HepG2 (cell line): ENCODE results near the gene RAB35. TPM values are rescaled to one million over a fixed set of nuclear protein-coding genes. Genes with fewer than 3 reads are reported as not detected.

Experiments
- ATAC-seq: fragments of 200-7000 bp; cut with Tn5 transposase; 3 replicates; pipeline ENCODE4 v1.9.1; 2020; ENCODE audit warnings: mild to moderate bottlenecking, moderate library complexity
- BruUV-seq: library from RNA; stranded (reverse); fragments of 400-500 nt; replicated peaks from 2 replicates; lab custom pipeline; 2021; lab: Mats Ljungman, UMichigan
- CTCF ChIA-PET: fragments of 300-600 bp; formaldehyde crosslinking; extraction: SDS; loops from one replicate; lab custom pipeline; 2021; ENCODE audit warnings: low total read pairs, inconsistent platforms, low intra/inter-chr PET ratio; lab: Yijun Ruan, JAX
- POLR2A ChIA-PET: fragments of 350-600 bp; sonication (Branson Sonifier 250); formaldehyde crosslinking; loops from one replicate; lab custom pipeline; 2020; ENCODE audit warnings: antibody characterized with exemption, inconsistent platforms; lab: Yijun Ruan, JAX
- DNase-seq: peaks from one replicate; pipeline ENCODE4 v3.0.0-alpha.2; 2015; ENCODE audit warnings: low spot score
- FAIRE-seq: peaks from 3 replicates; lab custom pipeline; 2011; peaks lifted over from hg19 to GRCh38; lab: Jason Lieb, UNC
- H2AFZ ChIP-seq: one replicate; pipeline ENCODE4 v1.6.1; 2011; ENCODE audit warnings: low read length, inconsistent platforms
- H3K27ac ChIP-seq: fragments of 300-600 bp; 3 replicates; pipeline ENCODE4 v1.8.0; 2011; ENCODE audit warnings: mixed run types, mild to moderate bottlenecking, mixed read lengths, low read length, inconsistent platforms; ENCODE audit not compliant: insufficient read depth; ENCODE audit errors: extremely low read length
- H3K27me3 ChIP-seq, 2 experiments: fragments of 200-600 bp in 1 of 2; 2 replicates in 1 of 2; 3 replicates in 1 of 2; pipeline versions ENCODE4 v1.6.0 to v1.8.0; 2011; ENCODE audit warnings: low read length in 2 of 2, mild to moderate bottlenecking in 2 of 2, moderate library complexity in 2 of 2, inconsistent platforms in 1 of 2; ENCODE audit not compliant: insufficient read depth in 2 of 2, control insufficient read depth in 1 of 2
- H3K36me3 ChIP-seq, 2 experiments: fragments of 200-600 bp in 1 of 2; replicated peaks in 1 of 2; 2 replicates in 1 of 2; 3 replicates in 1 of 2; pipeline versions ENCODE4 v1.5.1 to v1.8.0; 2011; ENCODE audit warnings: low read length in 2 of 2, inconsistent platforms in 1 of 2; ENCODE audit not compliant: insufficient read depth in 2 of 2, control insufficient read depth in 1 of 2
- H3K4me1 ChIP-seq: 2 replicates; pipeline ENCODE4 v1.5.1; 2012; ENCODE audit warnings: low read length, inconsistent platforms; ENCODE audit not compliant: insufficient read depth
- H3K4me2 ChIP-seq: 2 replicates; pipeline ENCODE4 v1.6.0; 2011; ENCODE audit warnings: low read depth, low read length, inconsistent platforms
- H3K4me3 ChIP-seq, 3 experiments: fragments of 200-600 bp in 1 of 3; sonication (generic), shearing (Covaris generic) in 1 of 3; replicated peaks in 1 of 3; 2 replicates each; pipeline ENCODE4 v1.5.1; 2011 to 2016; ENCODE audit warnings: low read length in 3 of 3, inconsistent platforms in 2 of 3, low read depth in 2 of 3, mild to moderate bottlenecking in 2 of 3, control low read depth in 1 of 3, mixed read lengths in 1 of 3; ENCODE audit not compliant: insufficient read depth in 1 of 3
- H3K79me2 ChIP-seq: one replicate; pipeline ENCODE4 v1.6.1; 2011; ENCODE audit warnings: low read length, inconsistent platforms; ENCODE audit not compliant: insufficient read depth
- H3K9ac ChIP-seq: 2 replicates; pipeline ENCODE4 v1.6.0; 2011; ENCODE audit warnings: mild to moderate bottlenecking, low read depth, low read length, inconsistent platforms; ENCODE audit not compliant: insufficient read depth
- H3K9me3 ChIP-seq: 2 replicates; pipeline ENCODE4 v1.5.1; 2012; ENCODE audit warnings: mild to moderate bottlenecking, low read length
- H4K20me1 ChIP-seq: 2 replicates; pipeline ENCODE4 v1.6.0; 2011; ENCODE audit warnings: inconsistent platforms, mild to moderate bottlenecking, low read length, moderate library complexity; ENCODE audit not compliant: insufficient read depth
- ARHGAP35 ChIP-seq: sonication (generic); formaldehyde crosslinking; IDR thresholded peaks from 2 replicates; pipeline ENCODE4 v1.9.0; 2022; ENCODE audit warnings: mild to moderate bottlenecking, inconsistent platforms, moderate library complexity, missing genetic modification reagents, borderline replicate concordance
- CSRNP1 ChIP-seq: sonication (generic); formaldehyde crosslinking; IDR thresholded peaks from 2 replicates; pipeline ENCODE4 v1.8.1; 2023; ENCODE audit warnings: mild to moderate bottlenecking, missing genetic modification reagents
- ELF1 ChIP-seq: sonication (generic); formaldehyde crosslinking; IDR thresholded peaks from 2 replicates; pipeline ENCODE4 v1.4.0; 2020; ENCODE audit warnings: missing genetic modification reagents
- FUBP1 ChIP-seq: sonication (generic); formaldehyde crosslinking; IDR thresholded peaks from 2 replicates; pipeline ENCODE4 v1.5.1; 2020; ENCODE audit warnings: missing genetic modification reagents, mild to moderate bottlenecking, borderline replicate concordance
- HNRNPUL1 ChIP-seq: fragments of 200-400 bp; formaldehyde crosslinking; IDR thresholded peaks from 2 replicates; pipeline ENCODE4 v1.6.1; 2017; ENCODE audit warnings: low read depth, mild to moderate bottlenecking, low read length, moderate library complexity
- KAT7 ChIP-seq: IDR thresholded peaks from 2 replicates; pipeline ENCODE4 v1.6.1; 2018; ENCODE audit warnings: borderline replicate concordance, missing compliant biosample characterization
- RNF2 ChIP-seq: fragments of 450-650 bp; conservative IDR thresholded peaks from 2 replicates; pipeline ENCODE4 v1.6.1; 2016; ENCODE audit warnings: low read depth
- ZFY ChIP-seq: sonication (generic); formaldehyde crosslinking; IDR thresholded peaks from 2 replicates; pipeline ENCODE4 v1.4.0; 2020; ENCODE audit warnings: missing genetic modification reagents
- ZNF205 ChIP-seq: IDR thresholded peaks from 2 replicates; pipeline ENCODE4 v1.6.1; 2018; ENCODE audit warnings: missing biosample characterization, missing genetic modification reagents
- ZNF367 ChIP-seq: sonication (generic); formaldehyde crosslinking; IDR thresholded peaks from 2 replicates; pipeline ENCODE4 v1.4.0; 2020; ENCODE audit warnings: missing genetic modification reagents, borderline replicate concordance
- ZNF501 ChIP-seq: sonication (generic); formaldehyde crosslinking; IDR thresholded peaks from 2 replicates; pipeline ENCODE4 v1.5.1; 2020; ENCODE audit warnings: mild to moderate bottlenecking, moderate library complexity, missing genetic modification reagents
- ZNF577 ChIP-seq: sonication (generic); formaldehyde crosslinking; IDR thresholded peaks from 2 replicates; pipeline ENCODE4 v1.4.0; 2020; ENCODE audit warnings: mild to moderate bottlenecking, low read depth, missing genetic modification reagents, borderline replicate concordance
- ZNF616 ChIP-seq: sonication (generic); formaldehyde crosslinking; IDR thresholded peaks from 2 replicates; pipeline ENCODE4 v1.5.0; 2020; ENCODE audit warnings: low read depth, mild to moderate bottlenecking, missing genetic modification reagents
- ZNF7 ChIP-seq: IDR thresholded peaks from 2 replicates; pipeline ENCODE4 v1.6.1; 2016; ENCODE audit warnings: missing biosample characterization, missing genetic modification reagents
- WGBS: methylation state at CpG from one replicate; pipeline ENCODE4 v1.1.6; 2017; ENCODE audit warnings: low lambda C conversion rate; 5-methylcytosine and 5-hydroxymethylcytosine counted together
- in situ Hi-C: cut with HindIII; loops from 2 replicates; pipeline ENCODE4 v1.10.0; 2017; ENCODE audit warnings: low pct_unique_long_range_greater_than_20kb; ENCODE audit not compliant: extremely low pct_ligation_motif_present
- intact Hi-C: fragments of 100-400 bp; cut with micrococcal nuclease; formaldehyde crosslinking; loops from one replicate; pipeline ENCODE4 v1.10.0; 2022; ENCODE audit not compliant: unreplicated experiment
- polyA plus RNA-seq, 8 experiments: library from polyadenylated mRNA; depleted of rRNA in 3 of 8; stranded (reverse) in 7 of 8; unstranded in 1 of 8; fragments of >200 nt; fragmentation: Illumina TruSeq in 4 of 8; extraction: Trizol in 4 of 8; gene quantifications; 2 replicates each; pipeline versions ENCODE4 v1.2.1 to v1.2.3, GENCODE V29; 2011 to 2016; ENCODE audit warnings: low read depth in 4 of 8, missing spikeins in 1 of 8, mixed read lengths in 1 of 8; ENCODE audit not compliant: insufficient read depth in 1 of 8
- total RNA-seq, 5 experiments: library from RNA; depleted of rRNA; stranded (reverse); fragments of >200 nt; fragmentation: Illumina TruSeq; extraction: Trizol; gene quantifications; 2 replicates each; pipeline ENCODE4 v1.2.3, GENCODE V29; 2016; ENCODE audit warnings: low read depth in 1 of 5

RAB35 gene
- total and polyA plus RNA-seq, 2 of the 13 experiments (the other 11 are each of a cell fraction or from before 2014, with no cell fraction given): 25.2 to 29.1 TPM

- Histone ChIP-seq H4K20me1 (peaks cover 10% of the 10 kb centered on the region; the same call in 1 of the 2 replicates), H3K36me3 (peaks cover 32 to 71% of the 10 kb centered on the region in 2 experiments; a peak in 4 of 5 replicates), H3K4me1 (no peaks in the 10 kb centered on the region), H3K4me2 (no peak overlapping the region), H3K27ac (no peak overlapping the region), H3K9ac (no peak overlapping the region), H2AFZ (no peak overlapping the region), H3K27me3 (no peaks in the 10 kb centered on the region), H3K79me2 (peaks cover 22% of the 10 kb centered on the region), H3K4me3 (no peak overlapping the region), H3K9me3 (no peaks in the 10 kb centered on the region)
- POLR2A ChIA-PET: no interaction called here
- DNase-seq: no peak
- CTCF ChIA-PET: no interaction called here
- FAIRE-seq: no peak
- no peak for ATAC-seq
- WGBS: 98% methylated on average over 11 of the region's 11 CpGs
- BruUV-seq: no TSS peak
- intact Hi-C loops: no loop called here
- in situ Hi-C loops: no loop called here
- no peak for TF ChIP-seq ZNF7
- no peak for TF ChIP-seq ZNF577 (CRISPR knock-in tag)
- TF ChIP-seq KAT7: no peak
- TF ChIP-seq ARHGAP35 (CRISPR knock-in tag): no peak
- TF ChIP-seq ZNF501 (CRISPR knock-in tag): no peak
- no peak for TF ChIP-seq FUBP1 (CRISPR knock-in tag)
- no peak for TF ChIP-seq ZNF367
- TF ChIP-seq ELF1 (CRISPR knock-in tag): no peak
- no peak for TF ChIP-seq ZNF616 (CRISPR knock-in tag)
- TF ChIP-seq ZNF205 (CRISPR knock-in tag): no peak
- no peak for TF ChIP-seq RNF2
- no peak for TF ChIP-seq ZFY
- TF ChIP-seq HNRNPUL1: no peak
- TF ChIP-seq CSRNP1 (CRISPR knock-in tag): no peak
These were observed 15.4 kb downstream of the RAB35 start for GRCh38 chr12:120101182-120101581.
